HEK293 (cell line): Measurements from ENCODE around the gene IL1RAPL1.

Experiments
- CTCF ChIA-PET: fragments of 350-600 bp; formaldehyde crosslinking; extraction: SDS; loops from one replicate; lab custom pipeline; 2021; ENCODE audit warnings: antibody characterized with exemption; lab: Yijun Ruan, JAX
- POLR2A ChIA-PET: fragments of 300-600 bp; formaldehyde crosslinking; extraction: SDS; loops from one replicate; lab custom pipeline; 2020; ENCODE audit warnings: antibody characterized with exemption, inconsistent platforms; lab: Yijun Ruan, JAX
- H3K27ac ChIP-seq: fragments of 200-500 bp; sonication (Bioruptor generic); 2 replicates; pipeline ENCODE4 v1.5.1; 2014; ENCODE audit warnings: low read depth, low read length, control low read depth, inconsistent platforms; ENCODE audit errors: extremely low read depth
- H3K36me3 ChIP-seq, 2 experiments: fragments of 200-500 bp in 1 of 2; sonication (Bioruptor generic) in 1 of 2; 1 replicate in 1 of 2; 2 replicates in 1 of 2; pipeline ENCODE4 v1.5.1; 2014 to 2017; ENCODE audit warnings: inconsistent platforms in 2 of 2, low read length in 2 of 2; ENCODE audit not compliant: control insufficient read depth in 2 of 2, insufficient read depth in 1 of 2
- H3K4me1 ChIP-seq: fragments of 200-500 bp; sonication (Bioruptor generic); 2 replicates; pipeline ENCODE4 v1.5.1; 2014; ENCODE audit warnings: mild to moderate bottlenecking, low read length, inconsistent platforms; ENCODE audit not compliant: control insufficient read depth, insufficient read depth
- H3K4me3 ChIP-seq: 2 replicates; pipeline ENCODE4 v1.5.1; 2011; ENCODE audit warnings: low read depth, mild to moderate bottlenecking, control low read depth, low read length, moderate library complexity
- H3K9me3 ChIP-seq: fragments of 200-500 bp; sonication (Bioruptor generic); 2 replicates; pipeline ENCODE4 v1.5.1; 2014; ENCODE audit warnings: low read depth, low read length, inconsistent platforms; ENCODE audit not compliant: control insufficient read depth, insufficient read depth
- KLF7 ChIP-seq: fragments of 450-650 bp; formaldehyde crosslinking; IDR thresholded peaks from 2 replicates; pipeline ENCODE4 v1.5.1; 2016; ENCODE audit warnings: missing biosample characterization, missing genetic modification characterization, borderline replicate concordance
- OVOL3 ChIP-seq: fragments of 450-650 bp; formaldehyde crosslinking; IDR thresholded peaks from 2 replicates; pipeline ENCODE4 v1.5.1; 2016; ENCODE audit warnings: missing biosample characterization, missing genetic modification characterization
- PRDM6 ChIP-seq: fragments of 450-650 bp; formaldehyde crosslinking; IDR thresholded peaks from 2 replicates; pipeline ENCODE4 v1.5.1; 2017; ENCODE audit warnings: missing biosample characterization, missing genetic modification characterization
- TCF7L2 ChIP-seq: IDR thresholded peaks from 2 replicates; pipeline ENCODE4 v1.6.1; 2011; ENCODE audit warnings: low read depth, mild to moderate bottlenecking, inconsistent platforms, low read length, moderate library complexity, borderline replicate concordance
- ZBTB6 ChIP-seq: fragments of 450-650 bp; formaldehyde crosslinking; IDR thresholded peaks from 2 replicates; pipeline ENCODE4 v1.5.1; 2017; ENCODE audit warnings: missing biosample characterization, missing genetic modification characterization
- ZNF114 ChIP-seq: fragments of 450-650 bp; formaldehyde crosslinking; IDR thresholded peaks from 2 replicates; pipeline ENCODE4 v1.5.0; 2017; ENCODE audit warnings: missing biosample characterization, missing genetic modification characterization
- ZNF133 ChIP-seq: fragments of 450-650 bp; formaldehyde crosslinking; IDR thresholded peaks from 2 replicates; pipeline ENCODE4 v1.5.1; 2016; ENCODE audit warnings: missing biosample characterization, missing genetic modification characterization
- ZNF138 ChIP-seq: fragments of 450-650 bp; formaldehyde crosslinking; IDR thresholded peaks from 2 replicates; pipeline ENCODE4 v1.5.1; 2016; ENCODE audit warnings: missing biosample characterization, missing genetic modification characterization, borderline replicate concordance
- ZNF140 ChIP-seq: fragments of 450-650 bp; formaldehyde crosslinking; IDR thresholded peaks from 2 replicates; pipeline ENCODE4 v1.5.1; 2016; ENCODE audit warnings: missing biosample characterization, missing genetic modification characterization
- ZNF169 ChIP-seq: fragments of 450-650 bp; formaldehyde crosslinking; IDR thresholded peaks from 2 replicates; pipeline ENCODE4 v1.5.1; 2016; ENCODE audit warnings: missing biosample characterization, missing genetic modification characterization
- ZNF175 ChIP-seq: fragments of 450-650 bp; formaldehyde crosslinking; IDR thresholded peaks from 2 replicates; pipeline ENCODE4 v1.5.1; 2016; ENCODE audit warnings: missing biosample characterization, missing genetic modification characterization
- ZNF239 ChIP-seq: fragments of 450-650 bp; formaldehyde crosslinking; IDR thresholded peaks from 2 replicates; pipeline ENCODE4 v1.5.1; 2016; ENCODE audit warnings: missing biosample characterization, missing genetic modification characterization
- ZNF324 ChIP-seq: fragments of 450-650 bp; formaldehyde crosslinking; IDR thresholded peaks from 2 replicates; pipeline ENCODE4 v1.5.1; 2016; ENCODE audit warnings: missing biosample characterization, missing genetic modification characterization
- ZNF398 ChIP-seq: fragments of 450-650 bp; formaldehyde crosslinking; IDR thresholded peaks from 2 replicates; pipeline ENCODE4 v1.5.1; 2017; ENCODE audit warnings: missing biosample characterization, missing genetic modification characterization
- ZNF544 ChIP-seq: fragments of 450-650 bp; formaldehyde crosslinking; IDR thresholded peaks from 2 replicates; pipeline ENCODE4 v1.5.0; 2017; ENCODE audit warnings: missing biosample characterization, missing genetic modification characterization
- ZNF580 ChIP-seq: fragments of 450-650 bp; formaldehyde crosslinking; IDR thresholded peaks from 2 replicates; pipeline ENCODE4 v1.5.1; 2016; ENCODE audit warnings: missing biosample characterization, missing genetic modification characterization
- ZNF596 ChIP-seq: fragments of 450-650 bp; IDR thresholded peaks from 2 replicates; pipeline ENCODE4 v1.5.0; 2018; ENCODE audit warnings: missing biosample characterization, mild to moderate bottlenecking, missing genetic modification characterization, moderate library complexity
- ZNF624 ChIP-seq: fragments of 450-650 bp; formaldehyde crosslinking; IDR thresholded peaks from 2 replicates; pipeline ENCODE4 v1.5.1; 2017; ENCODE audit warnings: missing biosample characterization, missing genetic modification characterization
- ZNF777 ChIP-seq: fragments of 450-650 bp; formaldehyde crosslinking; IDR thresholded peaks from 2 replicates; pipeline ENCODE4 v1.5.1; 2017; ENCODE audit warnings: missing biosample characterization, missing genetic modification characterization, borderline replicate concordance
- ZNF830 ChIP-seq: fragments of 450-650 bp; IDR thresholded peaks from 2 replicates; pipeline ENCODE4 v1.5.0; 2018; ENCODE audit warnings: missing biosample characterization, missing genetic modification characterization, low read depth, mild to moderate bottlenecking, moderate library complexity
- ZSCAN30 ChIP-seq: fragments of 450-650 bp; IDR thresholded peaks from 2 replicates; pipeline ENCODE4 v1.5.1; 2018; ENCODE audit warnings: missing biosample characterization, mild to moderate bottlenecking, missing genetic modification characterization, moderate library complexity

The IL1RAPL1 gene

GRCh38 chrX:28998609-28999135 lies 411.4 kb downstream of the IL1RAPL1 start (continued):
- TF ChIP-seq ZNF398 (tag by site-specific recombination) (no peak), OVOL3 (tag by site-specific recombination) (no peak), ZSCAN30 (tag by site-specific recombination) (no peak)

GRCh38 chrX:29012867-29013266 lies 425.6 kb downstream of the IL1RAPL1 start:
- ChIA-PET CTCF (interaction anchor here (0.7 kb wide), 1 partner anchor 796 kb away, joined by 3 read pairs; no protein-coding TSS in a partner anchor), POLR2A (no interaction called here)
- no peaks in the 10 kb centered on the region for H3K4me1 ChIP-seq
- H3K36me3 ChIP-seq: no peaks in the 10 kb centered on the region
- no peak overlapping the region for H3K27ac ChIP-seq
- H3K4me3 ChIP-seq: no peak overlapping the region
- no peaks in the 10 kb centered on the region for H3K9me3 ChIP-seq
- TF ChIP-seq ZNF324 (tag by site-specific recombination) (no peak), PRDM6 (no peak), ZNF133 (no peak), ZNF169 (tag by site-specific recombination) (no peak), ZNF239 (tag by site-specific recombination) (no peak), ZNF138 (tag by site-specific recombination) (no peak), ZNF830 (tag by site-specific recombination) (no peak), ZNF544 (no peak), ZNF114 (tag by site-specific recombination) (no peak), OVOL3 (tag by site-specific recombination) (no peak), ZNF398 (tag by site-specific recombination) (no peak), ZNF624 (no peak), ZNF580 (tag by site-specific recombination) (no peak), ZNF140 (tag by site-specific recombination) (no peak), TCF7L2 (no peak), ZNF175 (no peak), ZNF596 (tag by site-specific recombination) (no peak), ZBTB6 (tag by site-specific recombination) (no peak), ZNF777 (no peak), KLF7 (tag by site-specific recombination) (no peak)
